Duodenal mucosa (tissue), 2 donors: ENCODE data around the gene HIF1A.
"Not testable (repeated sequence)": the region's sequence is repeated elsewhere in the genome, so short reads cannot be mapped to it uniquely, and the experiment has no call there.

Experiments
- H3K27ac ChIP-seq: one replicate; pipeline ENCODE4 v1.7.0; 2013; ENCODE audit warnings: low read depth, low read length
- H3K27me3 ChIP-seq, 2 donors: one replicate each; pipeline ENCODE4 v1.7.0; 2013; ENCODE audit warnings: low read length in 2 of 2, control low read depth in 1 of 2; ENCODE audit not compliant: insufficient read depth in 2 of 2, control insufficient read depth in 1 of 2
- H3K36me3 ChIP-seq, 2 donors: one replicate each; pipeline ENCODE4 v1.7.0; 2013; ENCODE audit warnings: low read length in 2 of 2, control low read depth in 1 of 2; ENCODE audit not compliant: insufficient read depth in 2 of 2, control insufficient read depth in 1 of 2
- H3K4me1 ChIP-seq, 2 donors: one replicate each; pipeline ENCODE4 v1.7.0; 2013; ENCODE audit warnings: low read length in 2 of 2, control low read depth in 1 of 2; ENCODE audit not compliant: insufficient read depth in 2 of 2, control insufficient read depth in 1 of 2
- H3K4me3 ChIP-seq, 2 donors: one replicate each; pipeline ENCODE4 v1.7.0; 2013; ENCODE audit warnings: low read length in 2 of 2, low read depth in 1 of 2
- H3K9ac ChIP-seq, 2 donors: one replicate each; pipeline ENCODE4 v1.7.0; 2013; ENCODE audit warnings: low read length in 2 of 2, low read depth in 1 of 2
- H3K9me3 ChIP-seq, 2 donors: one replicate each; pipeline ENCODE4 v1.7.0; 2013; ENCODE audit warnings: low read length in 2 of 2, control low read depth in 1 of 2; ENCODE audit not compliant: control insufficient read depth in 1 of 2

The HIF1A gene

GRCh38 chr14:61754627-61755381 is 59.5 kb downstream of the HIF1A start:
- Histone ChIP-seq H3K4me1 (peaks cover 8 to 18% of the 10 kb centered on the region in 2 donors), H3K4me3 (no peak overlapping the region), H3K27ac (no peak overlapping the region)

GRCh38 chr14:61755382-61755742 is 60.0 kb downstream of the HIF1A start:
- H3K9ac ChIP-seq, H3K9me3 ChIP-seq, H3K4me3 ChIP-seq, H3K27me3 ChIP-seq, H3K36me3 ChIP-seq, H3K27ac ChIP-seq: not testable (repeated sequence)
- peaks cover 6 to 12% of the 10 kb centered on the region in 2 donors for H3K4me1 ChIP-seq

More at GRCh38 chr14:61754627-61755381, 59.5 kb downstream of the HIF1A start:
- H3K27me3 ChIP-seq, result no peaks in the 10 kb centered on the region
- no peak overlapping the region for H3K9ac ChIP-seq
- H3K36me3 ChIP-seq, result no peaks in the 10 kb centered on the region
- H3K9me3 ChIP-seq, result no peaks in the 10 kb centered on the region

GRCh38 chr14:61756135-61756534 is 60.8 kb downstream of the HIF1A start:
- H3K4me3 ChIP-seq, result no peak overlapping the region
- H3K9ac ChIP-seq, result no peak overlapping the region
- H3K4me1 ChIP-seq, result peaks cover 6 to 12% of the 10 kb centered on the region in 2 donors
- H3K27me3 ChIP-seq, result no peaks in the 10 kb centered on the region
- no peak overlapping the region for H3K27ac ChIP-seq
- H3K9me3 ChIP-seq, result no peaks in the 10 kb centered on the region
- H3K36me3 ChIP-seq, result no peaks in the 10 kb centered on the region

- Histone ChIP-seq H3K27ac (no peak overlapping the region), H3K4me3 (no peak overlapping the region), H3K27me3 (no peaks in the 10 kb centered on the region), H3K4me1 (peaks cover 14 to 19% of the 10 kb centered on the region in 2 donors), H3K36me3 (no peaks in the 10 kb centered on the region), H3K9me3 (no peaks in the 10 kb centered on the region), H3K9ac (no peak overlapping the region)
These were observed 64.6 kb downstream of the HIF1A start for GRCh38 chr14:61759878-61760277.

- Histone ChIP-seq H3K27ac (peak overlapping the region; percentile 74), H3K36me3 (peaks cover 0 to 4% of the 10 kb centered on the region in 2 donors), H3K9me3 (no peaks in the 10 kb centered on the region), H3K4me1 (peaks cover 14 to 23% of the 10 kb centered on the region in 2 donors), H3K27me3 (no peaks in the 10 kb centered on the region), H3K9ac (peak overlapping the region; percentile 92 to 94), H3K4me3 (peak overlapping the region; percentile 95 to 99)
These were observed 66.2 kb downstream of the HIF1A start for GRCh38 chr14:61761557-61761956.

GRCh38 chr14:61761959-61762786 is 66.9 kb downstream of the HIF1A start, which contains the start of gene SNAPC1:
Gene SNAPC1, plus strand, starts transcription at chr14:61762420. Its CDS starts 41 bp downstream, at chr14:61762461.
- Histone ChIP-seq H3K9me3 (no peaks in the 10 kb centered on the region), H3K27ac (peak within 1 kb of the TSS; percentile 74), H3K4me1 (peaks cover 14 to 23% of the 10 kb centered on the region in 2 donors), H3K36me3 (peaks cover 0 to 4% of the 10 kb centered on the region in 2 donors), H3K27me3 (no peaks in the 10 kb centered on the region), H3K9ac (peak within 1 kb of the TSS; percentile 92 to 94), H3K4me3 (peak within 1 kb of the TSS; percentile 95 to 99)

GRCh38 chr14:61764342-61765122 is 69.2 kb downstream of the HIF1A start:
- Histone ChIP-seq H3K9me3 (no peaks in the 10 kb centered on the region), H3K4me3 (no peak overlapping the region), H3K27me3 (no peaks in the 10 kb centered on the region), H3K36me3 (peaks cover 0 to 10% of the 10 kb centered on the region in 2 donors), H3K4me1 (peaks cover 14 to 23% of the 10 kb centered on the region in 2 donors), H3K9ac (no peak overlapping the region), H3K27ac (no peak overlapping the region)

- H3K27ac ChIP-seq, result no peak overlapping the region
- no peaks in the 10 kb centered on the region for H3K27me3 ChIP-seq
- H3K4me3 ChIP-seq, result no peak overlapping the region
- H3K9ac ChIP-seq, result no peak overlapping the region
- H3K36me3 ChIP-seq, result peaks cover 0 to 17% of the 10 kb centered on the region in 2 donors
- H3K9me3 ChIP-seq, result no peaks in the 10 kb centered on the region
- peaks cover 14 to 23% of the 10 kb centered on the region in 2 donors for H3K4me1 ChIP-seq
These were observed 70.1 kb downstream of the HIF1A start for GRCh38 chr14:61765225-61765943.

GRCh38 chr14:61766151-61766550 is 70.8 kb downstream of the HIF1A start:
- Histone ChIP-seq H3K4me1 (peaks cover 14 to 23% of the 10 kb centered on the region in 2 donors), H3K27me3 (no peaks in the 10 kb centered on the region), H3K9me3 (no peaks in the 10 kb centered on the region), H3K36me3 (peaks cover 0 to 23% of the 10 kb centered on the region in 2 donors), H3K9ac (no peak overlapping the region), H3K4me3 (no peak overlapping the region), H3K27ac (no peak overlapping the region)
